Pulmonary artery endothelial cell (primary cell): ENCODE data around the gene SCGB3A2. TPM values are rescaled to one million over a fixed set of nuclear protein-coding genes. Genes with fewer than 3 reads are reported as not detected.

Source experiments
- DNase-seq: peaks from one replicate; pipeline ENCODE4 v3.0.0-alpha.2; 2011; ENCODE audit warnings: low read depth, low spot score
- total RNA-seq: library from RNA; depleted of rRNA; stranded (reverse); fragments of >200 nt; gene quantifications from 2 replicates; pipeline ENCODE4 v1.2.3, GENCODE V29; 2014

Gene SCGB3A2
- total RNA-seq, 1 donor from 2014 or later: not detected

DNA sequence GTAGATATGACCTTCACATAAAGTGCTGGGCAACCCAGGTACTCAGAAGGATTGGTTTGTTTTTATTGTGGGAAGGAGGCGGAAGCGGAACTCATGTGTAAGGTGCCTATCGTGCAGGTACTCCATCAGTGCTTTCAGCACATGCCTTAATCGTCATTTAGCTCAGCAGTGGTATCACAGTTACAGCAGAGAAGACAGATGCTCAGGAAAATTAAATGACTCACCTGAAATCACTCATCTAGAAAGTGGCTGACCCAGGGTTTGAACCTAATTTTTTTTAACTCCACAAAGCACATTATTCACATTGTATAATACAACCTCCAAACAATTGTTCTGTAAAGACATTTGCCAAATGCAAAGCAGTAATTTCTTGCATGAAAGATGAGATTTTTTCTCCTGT, 25.6 kb downstream of the SCGB3A2 start:
- DNase-seq: no peak

DNA sequence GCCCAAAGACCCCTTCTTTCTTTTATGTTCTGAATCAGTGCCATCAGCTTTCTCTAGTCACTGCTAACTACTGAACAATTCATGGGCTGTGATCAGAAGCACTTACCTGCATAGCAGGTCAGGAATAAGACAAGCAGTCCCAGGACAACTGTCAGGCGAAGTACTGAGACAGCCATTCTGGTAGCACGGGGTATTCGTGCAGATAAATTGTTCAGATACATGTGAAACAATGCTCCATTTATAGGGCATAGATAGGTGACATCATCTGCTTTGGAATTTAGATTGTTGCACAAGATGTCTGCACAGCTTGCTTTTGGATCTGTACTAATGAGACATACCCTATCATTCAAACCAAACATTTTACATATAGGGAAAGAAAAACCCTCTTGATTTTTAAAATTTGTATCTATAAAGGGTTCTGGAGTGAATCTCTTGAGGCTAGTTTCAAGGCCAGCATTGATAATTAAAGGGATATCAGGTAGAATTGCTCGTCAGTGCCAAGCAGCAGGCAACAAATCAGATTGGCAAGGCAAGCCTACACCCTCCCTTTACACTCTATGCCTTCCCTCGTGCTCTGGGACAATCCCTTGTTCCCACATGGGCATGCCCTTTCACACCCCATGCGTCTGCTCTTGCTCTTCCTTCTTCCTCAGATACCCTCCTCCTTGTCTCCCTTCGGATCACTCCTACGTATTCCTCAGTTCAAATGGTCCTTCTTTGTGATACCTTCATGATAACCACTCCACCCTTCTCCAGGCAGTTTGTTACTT, 28.0 kb downstream of the SCGB3A2 start, which contains the start of gene C5orf46:
C5orf46 (minus strand) TSS at position 213 of the 770 bp plus-strand sequence; CDS start at position 176, 37 bp downstream.
- no peak for DNase-seq

DNA sequence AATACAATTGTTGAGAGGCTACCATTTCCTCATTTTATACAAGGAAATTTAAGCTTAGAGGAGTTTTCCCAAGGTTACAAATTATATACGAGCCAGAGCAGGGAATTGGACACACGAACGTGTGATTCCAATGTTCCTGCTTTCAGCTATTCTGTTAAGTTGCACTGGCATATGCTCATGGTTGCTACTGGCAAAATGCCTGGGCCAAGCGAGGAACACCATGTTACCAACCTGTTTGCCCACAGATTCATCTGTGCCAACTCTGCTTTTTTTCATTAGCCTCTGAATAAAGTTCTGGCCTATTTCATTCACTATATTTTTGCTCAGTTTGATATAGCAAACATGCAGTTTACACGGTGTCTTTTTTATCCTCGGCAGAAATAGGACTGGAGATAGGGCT, 32.9 kb downstream of the SCGB3A2 start:
- no peak for DNase-seq

DNA sequence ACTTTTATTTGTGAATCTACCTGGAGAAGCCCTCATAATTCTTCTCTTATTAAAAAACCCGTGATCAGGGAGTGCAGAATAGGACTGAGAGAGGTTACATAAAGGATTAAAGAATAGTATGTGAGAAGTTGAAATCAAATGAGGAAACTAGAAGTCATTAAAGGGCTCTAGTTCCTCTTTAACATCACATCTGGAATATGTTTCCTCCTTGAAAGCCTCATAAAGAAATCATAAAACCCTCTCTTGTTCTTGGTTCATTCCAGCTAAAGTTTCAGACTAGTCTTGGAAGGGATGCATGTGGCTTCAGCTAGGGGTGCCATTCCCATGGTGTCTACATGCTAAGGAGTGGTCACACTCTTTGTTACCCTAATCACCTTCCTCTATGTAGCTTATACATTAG, 33.5 kb downstream of the SCGB3A2 start:
- DNase-seq: no peak

DNA sequence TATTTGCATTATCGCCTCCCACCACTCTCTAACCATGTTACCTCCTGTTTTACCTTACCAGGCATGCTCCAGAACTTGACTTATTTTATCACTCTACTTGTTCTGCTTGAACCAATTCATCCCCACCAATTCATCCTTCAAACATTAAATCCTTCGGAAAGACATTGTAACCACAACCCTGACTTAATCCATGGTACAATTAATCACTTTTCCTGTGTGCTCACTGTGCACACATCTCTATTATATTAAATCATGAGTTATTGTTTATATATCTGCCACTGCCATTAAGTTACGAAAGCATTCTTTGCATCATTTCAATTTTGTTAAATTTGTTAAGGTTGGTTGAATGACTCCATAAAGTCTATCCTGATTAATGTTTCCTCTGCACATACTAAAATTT, 35.3 kb downstream of the SCGB3A2 start:
- no peak for DNase-seq

DNA sequence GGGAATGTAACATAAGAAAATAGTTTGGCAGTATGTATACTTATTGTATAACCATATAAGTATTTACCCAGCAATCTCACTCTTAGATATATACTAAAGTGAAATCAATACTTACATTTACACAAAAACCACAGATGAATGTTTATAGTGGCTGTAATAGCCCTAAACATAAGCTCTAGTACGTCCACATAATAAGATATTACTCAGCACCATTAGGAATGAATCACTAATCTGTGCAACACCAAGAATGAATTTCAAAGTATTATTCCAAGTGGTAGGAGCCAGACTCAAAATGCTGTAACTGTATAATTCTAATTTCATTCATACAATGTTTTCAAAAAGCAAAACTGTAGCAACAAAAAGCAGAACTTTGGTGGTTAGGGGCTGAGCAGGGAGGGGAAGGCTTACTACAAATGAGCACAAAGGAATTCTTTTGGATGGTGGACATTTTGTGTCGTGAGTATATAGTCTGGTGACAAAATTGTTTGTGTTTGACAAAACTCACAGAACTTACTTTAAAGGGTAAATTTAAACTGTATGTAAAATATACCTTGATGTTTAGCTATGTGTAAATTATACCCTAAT, 39.7 kb downstream of the SCGB3A2 start:
- no peak for DNase-seq

DNA sequence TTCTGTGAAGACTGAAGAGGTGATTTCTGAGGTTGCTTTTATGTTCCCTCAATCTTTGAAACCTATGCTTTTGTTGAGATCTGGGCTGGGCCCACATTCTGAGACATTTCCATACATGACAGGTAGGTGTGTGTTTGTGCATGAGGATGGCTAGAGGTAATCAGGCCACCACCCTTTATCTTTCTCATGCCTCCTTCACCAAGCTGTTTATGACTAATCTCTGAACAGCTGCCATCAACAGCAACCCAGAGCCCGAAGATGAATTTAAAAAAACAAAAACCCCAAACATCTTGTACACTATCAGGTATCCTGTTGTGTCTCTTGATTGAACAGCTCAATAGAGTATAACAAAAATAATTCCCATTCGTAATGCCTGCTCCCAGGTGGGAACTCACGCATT, 40.4 kb downstream of the SCGB3A2 start:
- no peak for DNase-seq

DNA sequence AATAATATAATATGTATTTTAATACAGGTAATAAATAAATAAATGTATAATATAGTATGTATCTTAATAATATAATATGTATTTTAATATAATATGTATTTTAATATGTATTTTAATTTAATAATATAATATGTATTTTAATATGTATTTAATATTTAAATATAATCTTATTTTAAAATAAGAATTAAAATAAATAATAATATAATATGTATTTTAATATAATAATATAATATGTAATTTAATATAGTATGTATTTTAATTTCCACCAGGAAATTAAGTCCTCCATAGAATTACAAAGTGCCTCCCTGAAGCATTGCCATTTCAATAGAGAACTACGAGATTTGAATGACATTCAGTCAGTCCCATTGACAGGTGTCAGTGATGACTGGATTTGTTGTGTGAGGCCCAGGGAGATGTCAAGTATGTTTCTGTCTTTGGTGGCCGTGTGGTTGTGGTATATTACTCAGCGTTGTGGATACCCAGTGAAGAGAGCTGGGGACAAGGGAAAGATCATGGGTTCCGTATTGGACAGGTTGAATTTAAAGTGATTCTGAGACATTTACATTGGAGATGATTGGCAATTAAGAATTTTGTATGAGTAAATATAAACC, 42.0 kb downstream of the SCGB3A2 start:
- DNase-seq: no peak

DNA sequence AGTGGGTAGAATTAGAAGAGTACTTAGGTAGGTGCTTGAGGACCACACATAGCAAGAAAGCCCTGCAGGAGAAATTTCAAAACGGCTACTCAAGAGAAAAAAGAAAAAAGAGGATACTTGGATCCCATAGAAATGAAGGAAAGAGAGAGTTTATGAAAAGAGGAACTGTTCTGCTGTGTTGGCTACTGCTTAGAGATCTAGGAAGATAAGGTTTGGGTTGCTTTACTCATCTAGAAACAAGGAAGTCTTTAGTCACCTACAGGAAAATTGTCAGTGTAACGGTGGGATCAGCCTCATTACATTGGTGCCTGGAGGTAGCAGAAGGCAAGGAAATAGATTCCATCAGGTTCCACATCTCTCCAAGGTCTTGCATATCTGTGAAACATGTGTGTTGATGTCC, 42.6 kb downstream of the SCGB3A2 start:
- DNase-seq: no peak

DNA sequence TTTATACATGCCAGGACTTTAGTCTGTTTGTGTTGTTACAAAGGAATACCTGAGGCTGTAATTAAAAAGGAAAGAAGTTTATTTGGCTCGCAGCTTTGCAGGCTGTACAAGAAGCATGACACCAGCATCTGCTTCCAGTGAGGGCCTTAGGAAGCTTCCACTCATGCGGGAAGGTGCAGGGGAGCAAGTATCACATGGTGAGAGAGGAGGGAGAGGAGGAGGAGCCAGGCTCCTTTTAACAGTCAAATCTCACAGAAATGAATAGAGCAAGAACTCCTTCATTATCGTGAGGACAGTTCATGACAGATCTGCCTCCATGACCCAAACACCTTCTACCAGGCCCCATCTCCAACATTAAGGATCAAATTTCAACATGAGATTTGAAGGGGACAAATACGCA, 46.5 kb downstream of the SCGB3A2 start:
- no peak for DNase-seq

DNA sequence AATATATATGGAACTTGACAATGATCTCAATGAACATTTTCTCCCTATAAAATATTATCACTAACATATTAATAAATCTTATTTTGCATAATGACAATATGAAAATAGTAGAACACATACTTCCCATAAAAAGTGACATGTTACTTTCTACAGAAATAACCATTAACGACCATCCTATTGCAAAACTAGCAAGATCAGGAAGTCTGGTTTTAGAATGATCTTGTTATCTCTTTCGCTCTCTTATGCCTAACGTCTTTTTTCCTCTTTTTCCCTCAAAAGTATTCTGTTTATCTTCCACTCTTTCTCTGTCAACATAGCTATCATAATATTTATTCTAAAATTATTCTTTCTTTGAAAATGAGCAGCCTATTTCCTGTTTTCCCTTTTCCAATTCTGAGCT, 49.4 kb downstream of the SCGB3A2 start:
- no peak for DNase-seq

DNA sequence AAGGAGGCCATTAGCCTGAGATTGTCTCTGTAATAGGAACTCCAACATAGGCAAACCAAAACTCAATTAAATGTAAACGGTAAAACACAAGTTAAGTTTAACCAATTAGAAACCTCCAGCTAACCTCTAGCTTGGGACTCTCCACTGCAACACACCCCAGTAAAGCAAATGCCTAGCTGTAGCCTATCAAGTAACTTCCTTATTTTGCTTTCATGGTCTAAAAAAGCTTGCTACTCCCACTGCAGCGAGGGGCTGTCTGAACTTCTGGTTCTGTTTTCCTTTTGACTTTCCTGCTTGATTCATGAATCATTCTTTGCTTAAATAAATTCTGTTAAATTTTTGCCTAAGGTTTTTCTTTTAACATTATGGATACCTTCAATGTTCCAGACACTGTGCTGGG, 52.3 kb downstream of the SCGB3A2 start:
- DNase-seq: no peak

Other genes with a start within 250 kb of the SCGB3A2 start
- under 0.01 TPM in 1 of 2 replicates, not detected in the other for gene JAKMIP2, start 96.0 kb upstream of the SCGB3A2 start, total RNA-seq
- gene SPINK1, start 47.0 kb upstream of the SCGB3A2 start, total RNA-seq: not detected in 2 replicates
- 0.21 TPM in 1 of 2 replicates, not detected in the other for gene C5orf46, start 27.8 kb downstream of the SCGB3A2 start, total RNA-seq
- 0.26 TPM in 1 of 2 replicates, not detected in the other for gene SPINK5, start 185.3 kb downstream of the SCGB3A2 start, total RNA-seq